CD4-positive, alpha-beta T cell treated with Interleukin-12 subunit alpha and Interleukin-12 subunit beta, for 1 hour (primary cell): ENCODE results near the gene SEC11A.
"Not testable (repeated sequence)": the region's sequence is repeated elsewhere in the genome, so short reads cannot be mapped to it uniquely, and the experiment has no call there.

Source experiments
- DNase-seq: peaks from one replicate; pipeline ENCODE4 v3.0.0-alpha.2; 2020

SEC11A gene

DNA sequence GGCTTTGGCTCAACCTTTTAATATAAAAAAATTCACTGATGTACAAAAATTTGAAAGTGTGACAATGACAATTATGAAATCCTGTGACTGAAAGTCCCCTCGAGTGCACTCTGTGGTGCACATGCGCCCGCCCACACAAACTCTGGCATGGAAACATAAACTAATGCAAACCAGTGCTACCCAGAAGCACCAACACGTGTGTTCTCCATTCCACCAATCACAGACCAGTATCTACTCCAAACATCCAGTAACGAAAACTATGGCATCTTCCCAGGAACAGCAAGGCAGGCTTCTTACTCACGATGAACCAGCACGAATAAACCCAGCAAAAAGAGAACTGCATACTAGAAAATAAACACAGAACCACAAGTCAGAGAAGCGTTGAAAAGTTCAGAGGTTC is 46.2 kb downstream of the SEC11A start:
- DNase-seq = no peak

DNA sequence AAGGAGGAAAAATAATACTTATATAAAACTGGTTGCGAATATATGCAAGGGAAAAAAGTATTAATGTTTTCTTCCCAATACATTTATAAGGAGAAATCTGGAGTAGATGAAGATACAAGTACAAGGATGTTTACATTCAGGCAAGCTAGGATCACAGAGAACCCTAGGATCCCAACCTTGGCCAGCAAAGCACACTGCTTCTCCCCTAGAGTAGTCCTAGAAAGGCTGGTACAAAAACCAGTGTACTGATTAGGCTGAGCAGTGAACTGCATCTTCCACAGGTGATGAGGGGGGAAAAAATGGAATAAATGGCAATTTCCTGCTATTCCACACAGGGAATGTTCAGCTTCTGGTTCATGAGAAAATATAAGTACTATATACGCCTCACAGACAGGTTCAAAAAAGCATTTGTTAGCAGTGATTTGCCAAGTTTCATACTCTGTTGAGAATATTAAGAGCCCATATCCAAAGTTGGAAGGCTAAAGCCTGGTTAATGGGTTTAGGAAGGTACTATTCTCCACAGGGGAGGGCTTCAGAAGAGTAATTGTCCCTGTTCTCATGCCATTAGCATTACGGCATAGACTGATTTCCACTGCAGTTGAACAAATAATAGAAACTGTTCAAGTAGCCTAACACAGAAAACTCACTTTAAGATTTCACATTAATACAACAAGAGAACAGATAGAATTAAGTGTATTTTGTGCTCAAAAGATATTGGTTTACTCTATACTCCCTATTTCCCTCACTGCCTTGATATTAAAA is 47.5 kb downstream of the SEC11A start:
- DNase-seq = no peak

DNA sequence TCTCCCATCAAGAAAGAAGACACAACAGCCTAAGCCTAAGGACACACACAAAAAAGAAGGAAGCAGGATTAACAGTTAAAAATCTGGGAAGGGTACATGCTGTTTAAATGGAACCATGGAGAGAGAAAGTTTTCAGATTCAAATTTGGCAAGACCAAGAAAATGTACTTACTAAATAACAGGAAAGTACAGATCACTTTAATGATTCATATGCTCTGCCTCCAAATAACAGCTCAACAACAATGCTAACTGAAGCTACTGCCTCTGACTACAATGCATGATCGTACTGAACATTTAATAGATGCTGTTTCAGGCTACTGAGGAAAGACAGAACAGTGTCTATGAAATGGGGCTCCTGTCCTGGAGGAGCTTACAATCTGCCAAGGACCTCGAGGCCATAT is 49.6 kb downstream of the SEC11A start:
- no peak for DNase-seq

DNA sequence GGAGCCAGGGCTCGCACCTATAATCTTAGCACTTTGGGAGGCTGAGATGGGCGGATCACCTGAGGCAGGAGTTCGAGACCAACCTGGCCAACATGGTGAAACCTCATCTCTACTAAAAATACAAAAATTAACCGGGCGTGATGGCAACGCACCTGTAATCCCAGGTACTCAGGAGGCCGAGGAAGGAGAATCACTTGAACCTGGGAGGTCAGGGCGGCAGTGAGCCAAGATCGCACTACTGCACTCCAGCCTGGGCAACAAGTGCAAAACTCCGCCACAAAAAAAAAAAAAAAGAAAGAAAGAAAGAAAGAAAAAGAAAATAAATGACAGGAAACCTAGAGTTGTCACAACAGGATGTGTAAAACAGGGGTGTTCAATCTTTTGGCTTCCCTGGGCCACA is 54.9 kb downstream of the SEC11A start:
- no peak for DNase-seq

DNA sequence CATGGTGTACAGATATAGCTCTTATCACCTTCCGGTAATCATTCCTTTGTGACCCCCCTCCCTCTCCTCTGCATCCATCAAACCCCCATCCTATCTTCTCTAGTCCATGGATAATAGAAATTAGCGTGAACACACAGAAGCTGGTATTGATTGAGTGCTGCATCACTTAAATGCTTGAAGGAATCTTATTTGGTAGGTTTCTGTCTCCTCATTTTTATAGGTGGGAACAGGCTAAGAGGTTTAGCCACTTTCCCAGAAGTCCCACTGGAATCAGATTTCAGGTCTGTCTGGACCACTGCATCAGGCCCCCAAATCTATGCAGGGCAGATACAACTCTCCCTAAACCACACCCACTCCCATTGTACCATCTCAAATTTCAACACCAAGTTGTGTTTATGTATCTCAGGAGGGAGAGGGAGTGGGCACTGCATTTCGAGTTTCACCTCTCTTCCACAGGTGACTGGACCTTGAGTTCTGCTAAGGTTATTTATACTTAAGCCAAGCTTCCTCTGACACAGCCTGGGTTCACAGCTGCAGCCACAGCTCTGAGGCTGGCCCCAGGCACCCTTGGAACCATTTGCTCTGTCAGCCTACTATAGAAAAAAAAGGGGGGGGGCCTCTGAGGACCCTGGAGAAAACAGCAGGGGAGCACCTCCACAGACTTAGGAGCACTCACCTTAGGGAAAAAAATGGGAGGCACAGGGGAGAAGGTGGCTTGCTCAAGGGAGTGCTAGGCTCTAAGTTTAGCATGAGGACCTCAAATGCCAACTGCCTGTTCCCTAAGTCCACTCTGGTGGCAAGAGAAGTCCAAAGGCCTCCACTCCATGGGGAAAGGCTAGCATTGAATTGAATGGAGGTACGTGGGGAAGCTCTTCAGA is 55.8 kb downstream of the SEC11A start:
- no peak for DNase-seq

DNA sequence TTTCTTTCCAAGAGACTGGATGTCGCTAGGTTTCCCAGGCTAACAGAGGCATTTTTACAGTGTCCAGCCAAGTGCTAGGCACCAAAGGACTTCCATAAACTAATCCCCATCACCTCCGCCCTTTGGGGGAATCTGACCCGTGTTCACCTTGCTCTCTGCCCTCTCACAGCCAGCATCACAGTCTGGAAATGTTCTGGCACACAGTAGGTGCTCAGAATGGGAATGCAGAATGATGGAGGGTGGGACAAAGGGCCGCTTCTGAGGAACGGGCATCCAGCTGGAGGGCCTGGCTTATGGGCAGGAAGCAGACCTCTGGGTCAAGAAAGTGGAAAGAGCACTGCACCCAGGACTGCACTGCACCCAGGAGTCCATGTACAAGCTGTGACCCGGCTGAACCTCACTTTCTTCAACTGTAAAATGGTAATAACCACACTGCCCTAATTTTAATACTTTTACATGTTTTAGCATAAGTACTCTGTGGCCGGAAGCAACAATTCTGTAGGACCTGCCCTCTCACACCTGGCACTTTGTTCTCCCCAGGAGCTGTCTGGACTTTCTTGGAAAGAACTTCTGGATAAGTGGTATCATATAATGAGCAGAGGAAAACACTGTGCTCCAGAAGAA is 57.0 kb downstream of the SEC11A start:
- DNase-seq = no peak

DNA sequence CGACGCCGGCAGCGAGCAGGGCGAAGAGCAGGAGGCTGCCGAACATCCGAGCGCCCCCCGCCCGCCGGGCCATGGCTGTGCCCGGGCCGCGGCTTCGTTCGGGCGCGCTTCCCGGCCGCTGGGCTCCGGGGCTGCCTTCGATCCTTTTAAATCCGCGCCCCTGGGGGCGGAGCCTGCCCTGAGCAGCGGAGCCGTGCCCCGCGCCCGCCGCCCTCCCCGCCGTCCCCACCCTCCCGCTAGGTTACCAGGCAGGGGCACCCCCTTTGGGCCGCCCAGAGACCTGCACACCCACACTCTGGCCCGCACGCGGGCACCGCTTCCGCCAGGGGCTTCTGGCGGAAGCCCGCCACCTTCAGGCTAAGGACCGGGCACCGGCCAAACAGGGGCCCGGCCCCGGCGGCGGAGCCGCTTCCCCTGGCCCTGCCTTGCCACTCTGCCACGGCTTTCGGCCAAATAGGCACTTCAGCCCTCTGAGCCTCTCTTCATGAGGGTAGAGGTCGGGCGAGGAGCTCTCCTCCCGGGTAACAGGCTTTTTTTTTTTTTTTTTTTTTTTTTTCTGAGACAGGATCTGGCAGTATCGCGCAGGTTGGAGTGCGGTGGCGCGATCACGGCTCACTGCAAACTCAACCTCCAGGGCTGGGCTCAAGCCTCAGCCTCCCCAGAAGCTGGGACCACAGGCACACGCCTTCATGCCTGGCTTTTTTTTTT is 57.7 kb downstream of the SEC11A start, which contains the start of gene NMB:
NMB (minus strand) TSS at position 120 of the 708 bp plus-strand sequence; CDS start at position 73, 47 bp downstream.
- DNase-seq = peak; percentile 89

DNA sequence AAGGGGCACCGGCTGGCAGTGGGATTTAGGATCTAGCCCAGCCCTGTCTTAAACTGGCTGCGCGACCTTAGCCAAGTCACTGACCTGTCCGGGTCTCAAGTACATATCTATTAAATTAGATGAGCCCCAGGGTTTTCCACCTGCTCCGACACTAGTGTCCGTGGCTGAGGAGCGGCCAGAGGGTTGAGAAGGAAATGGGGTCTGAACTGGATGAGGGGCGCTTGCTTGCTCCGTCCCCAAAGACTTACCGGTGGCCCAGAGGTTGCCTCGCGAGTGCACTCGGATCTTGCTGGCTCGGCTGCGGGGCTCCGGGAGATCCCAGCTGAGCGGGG is 58.2 kb downstream of the SEC11A start:
- no peak for DNase-seq

DNA sequence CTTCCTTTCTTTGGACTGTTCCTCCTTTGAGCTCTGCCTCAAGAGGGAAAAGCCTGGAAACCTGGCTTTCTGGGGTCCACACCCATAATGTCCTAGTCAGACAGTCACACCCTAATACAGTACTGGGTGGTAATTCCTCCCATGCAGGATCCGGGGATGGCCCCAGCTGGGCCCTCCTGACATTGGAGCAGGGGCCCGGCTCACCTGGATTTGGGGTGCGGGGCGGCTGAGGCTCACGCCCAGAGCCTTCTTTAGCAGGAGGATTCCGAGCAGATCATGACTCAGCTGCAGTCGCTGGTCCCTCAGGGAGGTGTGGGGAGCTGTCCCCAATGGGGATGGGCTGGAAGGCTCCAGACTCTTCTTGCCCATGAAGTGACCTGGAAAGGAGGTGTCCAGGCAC is 59.0 kb downstream of the SEC11A start:
- no peak for DNase-seq

DNA sequence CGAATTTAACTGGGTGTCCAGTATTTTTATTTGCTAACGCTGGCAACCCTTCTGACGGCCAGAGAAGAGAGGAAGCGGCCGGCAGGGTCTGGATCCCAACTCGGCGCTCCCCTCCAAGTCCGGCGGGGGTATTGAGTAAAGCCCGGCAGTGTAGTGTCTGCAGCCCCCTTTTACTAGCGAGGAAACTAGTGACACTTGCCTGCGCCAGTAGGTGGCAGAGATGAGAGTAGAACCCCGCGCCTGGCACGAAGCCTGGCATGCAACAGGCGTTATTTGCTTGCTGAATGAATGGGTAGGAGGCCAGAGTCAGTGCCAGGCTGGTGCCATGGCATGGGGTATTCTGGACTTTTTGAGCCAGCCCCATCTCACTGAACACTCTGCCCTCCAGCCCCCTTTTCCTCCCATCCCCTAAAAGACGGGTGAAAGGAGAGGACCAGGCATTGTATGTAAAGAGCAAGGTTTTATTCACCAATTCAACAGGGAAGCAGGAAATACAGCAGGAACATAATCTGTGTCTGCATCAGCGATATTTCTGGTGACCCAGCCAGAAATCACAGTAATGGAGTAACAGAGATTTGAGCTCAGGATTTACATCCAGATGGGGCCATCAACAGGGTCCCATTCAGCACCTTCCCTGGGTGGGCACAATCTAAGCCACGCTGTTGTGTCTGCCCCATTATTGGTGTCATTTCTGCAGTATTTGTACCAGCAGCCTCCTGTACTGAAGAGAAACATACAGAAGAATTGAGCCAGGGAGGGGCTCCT is 61.1 kb downstream of the SEC11A start:
- peak; percentile 80 for DNase-seq

DNA sequence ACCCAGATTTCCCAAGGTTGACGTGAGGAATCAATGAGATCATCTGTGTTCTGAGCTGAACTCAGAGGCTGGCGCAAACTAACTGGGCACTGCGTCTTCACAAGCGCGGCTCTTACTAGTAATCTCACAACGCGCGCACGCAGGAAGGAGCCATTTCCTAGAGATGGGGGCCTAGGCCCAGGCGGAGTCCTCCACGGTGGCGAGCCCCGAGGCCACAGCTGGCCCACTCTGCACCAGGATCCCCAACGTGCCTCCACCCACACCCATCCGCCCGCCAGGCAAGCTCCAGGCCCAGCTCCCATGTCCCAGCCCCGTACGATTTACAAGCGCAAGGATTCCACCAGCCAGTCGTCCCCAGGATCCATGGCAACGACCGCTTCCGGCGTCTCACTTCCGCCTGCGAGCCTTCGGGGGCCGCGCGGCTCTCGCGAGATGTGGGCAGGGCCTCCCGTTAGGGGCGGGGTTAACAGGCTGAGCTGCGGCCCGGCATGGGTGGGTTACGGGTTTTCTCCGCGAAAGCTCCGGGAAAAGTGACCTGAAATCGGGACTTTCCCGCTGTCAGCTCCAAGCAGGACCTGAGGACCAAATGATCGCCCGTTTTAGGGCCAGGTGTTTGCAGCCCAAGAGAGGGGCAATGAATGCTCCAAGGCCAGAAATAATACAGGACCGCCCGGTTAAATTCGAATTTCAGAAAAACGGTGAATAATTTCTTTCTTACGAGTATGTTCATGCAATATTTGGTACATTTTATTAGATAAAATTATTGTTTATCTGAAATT is 61.8 kb downstream of the SEC11A start, which contains the start of gene WDR73:
WDR73 (minus strand) TSS at position 374 of the 779 bp plus-strand sequence; CDS start at position 365, 9 bp downstream.
- peak; percentile 96 for DNase-seq

DNA sequence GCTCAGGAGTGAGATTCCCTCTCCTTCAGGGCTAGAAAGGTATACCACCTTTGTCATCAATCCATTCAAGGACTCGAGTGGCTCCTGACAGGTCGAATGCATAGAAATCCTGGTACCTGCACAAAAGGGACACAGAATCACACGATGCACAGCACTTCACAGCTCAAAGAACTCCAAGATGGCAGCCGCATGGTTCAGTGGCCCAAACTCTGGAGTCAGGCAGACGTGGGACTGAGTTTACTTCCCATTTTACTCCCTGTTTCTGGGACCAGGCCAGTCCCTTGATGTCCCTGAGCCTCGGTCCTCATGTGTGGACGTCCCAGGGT is 62.4 kb downstream of the SEC11A start:
- DNase-seq = no peak

DNA sequence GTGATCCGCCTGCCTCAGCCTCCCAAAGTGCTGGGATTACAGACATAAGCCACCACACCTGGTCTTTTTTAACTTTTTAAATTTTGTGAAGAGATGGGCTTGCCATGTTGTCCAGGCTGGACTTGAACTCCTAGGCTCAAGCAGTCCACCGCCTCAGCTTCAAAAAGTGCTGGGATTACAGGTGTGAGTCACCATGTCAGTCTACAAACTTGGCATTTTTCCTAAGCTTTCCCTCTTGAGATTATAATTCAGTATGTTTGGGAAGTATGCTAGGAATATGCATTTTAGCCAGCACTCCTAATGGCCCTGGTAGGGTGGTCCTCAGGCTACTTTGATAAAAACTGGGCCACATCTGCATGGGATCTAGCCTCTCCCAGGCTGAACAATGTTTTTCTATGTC is 66.2 kb downstream of the SEC11A start:
- no peak for DNase-seq

DNA sequence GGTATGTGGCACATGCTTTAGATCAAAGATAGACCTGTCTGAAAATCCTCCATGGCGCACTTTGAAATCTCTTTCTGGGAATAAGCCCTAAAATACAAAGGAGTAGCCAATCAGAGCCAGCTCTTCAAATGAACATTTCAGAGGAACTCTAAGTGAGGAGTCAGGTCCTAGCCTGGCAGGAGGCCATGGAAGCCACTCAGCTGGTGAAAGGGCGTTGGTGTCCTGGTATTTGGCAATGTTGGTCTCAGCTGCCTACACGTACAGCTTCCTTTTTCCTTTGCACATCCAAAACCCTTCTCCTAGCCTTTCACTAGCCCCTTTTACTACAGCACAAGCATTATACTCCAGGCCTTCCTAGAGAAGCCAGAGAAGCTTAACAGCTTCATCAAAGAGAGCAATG is 67.4 kb downstream of the SEC11A start:
- DNase-seq = no peak

DNA sequence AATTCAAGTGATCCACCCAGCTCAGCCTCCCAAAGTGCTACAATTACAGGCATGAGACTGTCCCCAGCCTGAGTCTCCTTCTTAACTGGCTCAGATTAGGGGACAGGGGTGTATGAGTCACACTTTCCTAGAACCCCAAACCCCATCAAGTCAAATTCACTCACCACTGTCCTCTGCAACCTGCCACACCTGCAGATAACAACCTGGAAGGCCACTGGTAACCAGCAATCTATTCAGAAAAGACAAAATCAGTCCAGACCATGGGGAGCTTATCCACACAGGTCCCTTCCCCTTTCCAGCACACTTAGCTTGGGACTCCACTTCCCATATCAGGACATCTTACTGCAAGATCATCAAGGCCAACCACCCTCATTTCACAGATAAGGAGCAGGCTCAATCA is 68.2 kb downstream of the SEC11A start:
- no peak for DNase-seq

DNA sequence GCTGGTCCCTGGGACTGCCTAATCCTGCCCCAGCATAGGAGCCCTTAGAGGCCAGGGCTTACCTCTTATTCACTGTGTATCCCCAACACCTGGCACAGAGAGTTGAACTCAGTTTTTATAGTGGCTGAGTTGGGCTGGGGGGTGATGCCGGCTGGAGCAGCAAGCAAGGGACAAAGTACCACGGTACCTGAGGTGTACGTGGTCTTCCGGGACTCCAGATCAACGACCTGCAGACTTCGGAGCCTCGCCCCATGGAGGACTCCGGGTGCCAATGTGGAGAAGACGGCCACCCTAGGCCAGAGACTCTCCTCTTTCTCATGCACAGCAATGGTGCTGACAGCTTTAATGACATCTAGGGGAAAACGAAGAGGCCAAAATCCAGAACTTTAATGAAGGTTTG is 69.9 kb downstream of the SEC11A start:
- DNase-seq = no peak

DNA sequence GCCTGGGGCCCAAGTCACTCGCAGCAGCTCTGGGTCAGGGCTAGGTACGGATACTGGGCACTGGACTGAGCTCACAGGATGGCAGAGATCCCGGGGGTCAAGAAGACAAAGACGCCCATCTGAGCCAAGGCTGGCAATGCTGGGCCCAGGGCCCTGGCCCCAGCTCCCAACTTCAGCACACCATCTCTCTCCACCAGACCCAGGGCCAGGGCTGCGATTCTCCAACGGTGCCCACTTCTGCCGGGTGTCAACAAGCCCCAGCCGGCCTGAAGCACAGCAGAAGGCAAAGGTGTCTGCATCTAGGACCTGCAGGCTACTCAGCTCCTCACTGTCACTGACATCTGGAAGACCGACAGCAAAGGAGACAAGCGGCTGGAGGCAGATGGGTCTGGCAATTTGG is 70.4 kb downstream of the SEC11A start:
- DNase-seq = no peak

DNA sequence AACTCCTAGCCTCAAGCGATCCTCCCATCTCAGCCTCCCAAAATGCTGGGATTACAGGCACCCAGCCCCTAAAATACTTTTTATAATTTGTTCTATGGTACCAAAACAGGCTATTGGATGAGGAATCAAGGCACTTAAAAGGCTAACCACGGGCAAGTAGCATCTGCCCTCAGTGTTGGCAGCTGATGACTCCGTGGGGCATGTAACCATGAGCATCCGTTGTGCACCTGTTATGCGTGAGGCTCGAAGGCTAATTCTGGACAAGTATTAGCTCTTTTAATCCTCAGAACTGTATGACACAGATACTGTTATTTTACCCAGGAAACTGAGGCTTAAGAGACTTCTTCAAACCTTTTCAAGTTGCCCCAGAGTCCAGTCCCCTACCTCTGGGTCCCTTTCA is 72.1 kb downstream of the SEC11A start:
- no peak for DNase-seq

DNA sequence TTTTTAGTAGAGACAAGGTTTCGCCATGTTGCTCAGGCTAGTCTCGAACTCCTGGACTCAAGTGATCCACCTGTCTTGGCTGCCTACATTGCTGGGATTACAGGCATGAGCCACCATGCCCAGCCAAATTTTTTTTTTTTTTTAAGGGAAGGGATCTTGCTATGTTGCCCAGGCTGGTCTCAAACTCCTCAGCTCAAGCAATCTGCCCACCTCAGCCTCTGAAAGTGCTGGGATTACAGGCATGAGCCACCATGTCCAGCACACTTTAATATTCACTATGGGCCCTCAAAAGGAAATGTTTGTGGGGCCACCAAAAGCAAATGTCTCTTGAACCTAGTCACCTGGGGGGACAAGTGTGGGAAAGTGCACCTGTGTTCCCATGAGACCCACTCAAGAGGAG is 73.3 kb downstream of the SEC11A start:
- DNase-seq = not testable (repeated sequence)

DNA sequence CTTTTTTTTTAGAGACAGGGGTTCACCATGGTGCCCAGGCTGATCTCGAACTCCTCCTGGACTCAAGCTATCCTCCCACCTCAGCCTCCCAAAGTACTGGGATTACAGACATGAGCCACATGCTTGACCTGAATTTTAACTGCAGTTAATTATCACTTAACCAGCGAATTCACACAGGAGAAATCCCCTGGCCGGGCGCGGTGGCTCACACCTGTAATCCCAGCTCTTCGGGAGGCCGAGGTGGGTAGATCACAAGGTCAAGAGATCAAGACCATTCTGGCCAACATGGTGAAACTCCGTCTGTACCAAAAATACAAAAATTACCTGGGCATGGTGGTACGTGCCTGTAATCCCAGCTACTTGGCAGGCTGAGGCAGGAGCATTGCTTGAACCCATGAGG is 74.1 kb downstream of the SEC11A start:
- DNase-seq = not testable (repeated sequence)

DNA sequence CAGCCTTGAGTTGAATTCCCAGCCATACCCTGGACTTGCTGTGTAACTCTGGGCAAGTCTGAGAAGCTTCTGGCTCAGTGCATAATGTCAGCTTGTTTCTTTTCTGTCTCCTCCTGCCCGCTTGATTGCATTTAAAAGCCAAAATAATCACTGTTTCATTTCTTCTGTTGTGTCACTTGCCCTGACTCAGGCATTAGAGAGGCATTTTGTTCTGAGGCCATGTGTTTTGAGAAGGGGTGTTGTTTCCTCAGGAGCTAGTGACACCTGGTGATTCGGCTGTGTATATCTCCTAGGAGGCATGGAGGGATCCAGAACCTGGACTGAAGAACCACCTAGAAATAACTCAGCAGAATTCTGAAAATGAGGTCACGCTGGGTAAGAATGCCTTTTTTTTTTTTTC is 77.8 kb downstream of the SEC11A start:
- peak; percentile 15 for DNase-seq
